Endothelial cell of umbilical vein (primary cell): ENCODE results near the gene PRF1. TPM values are rescaled to one million over a fixed set of nuclear protein-coding genes. Genes with fewer than 3 reads are reported as not detected.

Experiments
- BruUV-seq: library from RNA; stranded (reverse); fragments of 400-500 nt; replicated peaks from 2 replicates; lab custom pipeline; 2021; lab: Mats Ljungman, UMichigan
- CTCF ChIA-PET: fragments of 300-600, 350-600 bp; sonication (Branson Sonifier 250); formaldehyde crosslinking; loops from one replicate; lab custom pipeline; 2021; ENCODE audit warnings: antibody characterized with exemption, inconsistent platforms; lab: Charles Lee
- POLR2A ChIA-PET: fragments of 300-600, 350-600 bp; sonication (Branson Sonifier 250); formaldehyde crosslinking; loops from one replicate; lab custom pipeline; 2021; ENCODE audit warnings: antibody characterized with exemption, inconsistent platforms; lab: Charles Lee
- DNase-seq: peaks from one replicate; pipeline ENCODE4 v3.0.0-alpha.2; 2011; ENCODE audit warnings: low read depth, low spot score
- FAIRE-seq: peaks from 2 replicates; lab custom pipeline; 2011; peaks lifted over from hg19 to GRCh38; lab: Jason Lieb, UNC
- H2AFZ ChIP-seq: 2 replicates; pipeline ENCODE4 v1.6.0; 2012; ENCODE audit warnings: low read depth, low read length, control low read depth, inconsistent platforms
- H3K27ac ChIP-seq: 2 replicates; pipeline ENCODE4 v1.5.1; 2011; ENCODE audit warnings: low read depth, mild to moderate bottlenecking, control low read depth, low read length, moderate library complexity; ENCODE audit not compliant: insufficient read depth
- H3K27me3 ChIP-seq, 2 experiments: 2 replicates each; pipeline versions ENCODE4 v1.6.0 to v1.6.1; 2011; ENCODE audit warnings: low read length in 2 of 2, mixed read lengths in 1 of 2; ENCODE audit not compliant: control insufficient read depth in 2 of 2, insufficient read depth in 2 of 2
- H3K36me3 ChIP-seq, 2 experiments: 2 replicates in 1 of 2; 3 replicates in 1 of 2; pipeline ENCODE4 v1.5.1; 2011; ENCODE audit warnings: low read length in 2 of 2, mild to moderate bottlenecking in 1 of 2, moderate library complexity in 1 of 2; ENCODE audit not compliant: control insufficient read depth in 2 of 2, insufficient read depth in 2 of 2; ENCODE audit errors: extremely low read depth in 1 of 2
- H3K4me1 ChIP-seq: 3 replicates; pipeline ENCODE4 v1.5.1; 2011; ENCODE audit warnings: mild to moderate bottlenecking, low read length; ENCODE audit not compliant: control insufficient read depth, insufficient read depth; ENCODE audit errors: extremely low read depth
- H3K4me2 ChIP-seq: 2 replicates; pipeline ENCODE4 v1.6.1; 2011; ENCODE audit warnings: low read length, control low read depth, mixed read lengths; ENCODE audit not compliant: insufficient read depth
- H3K4me3 ChIP-seq, 3 experiments: fragments of 200-600 bp in 1 of 3; sonication (generic), shearing (Covaris generic) in 1 of 3; replicated peaks in 1 of 3; 2 replicates each; pipeline ENCODE4 v1.5.1; 2011 to 2016; ENCODE audit warnings: control low read depth in 3 of 3, low read length in 3 of 3, mild to moderate bottlenecking in 2 of 3, inconsistent platforms in 1 of 3, low read depth in 1 of 3, moderate library complexity in 1 of 3; ENCODE audit not compliant: insufficient read depth in 1 of 3
- H3K79me2 ChIP-seq: 2 replicates; pipeline ENCODE4 v1.6.0; 2012; ENCODE audit warnings: low read length, inconsistent platforms; ENCODE audit not compliant: control insufficient read depth, insufficient read depth
- H3K9ac ChIP-seq: replicated peaks from 2 replicates; pipeline ENCODE3; 2011; ENCODE audit warnings: low read length, control low read depth; ENCODE audit not compliant: insufficient read depth; ENCODE audit errors: extremely low read depth
- H3K9me1 ChIP-seq: replicated peaks from 3 replicates; pipeline ENCODE4 v1.6.0; 2011; ENCODE audit warnings: mild to moderate bottlenecking, low read length; ENCODE audit not compliant: control insufficient read depth, insufficient read depth; ENCODE audit errors: extremely low read depth
- H3K9me3 ChIP-seq: replicated peaks from 2 replicates; pipeline ENCODE4 v1.5.1; 2012; ENCODE audit warnings: low read length, inconsistent platforms; ENCODE audit not compliant: control insufficient read depth, insufficient read depth
- H4K20me1 ChIP-seq: replicated peaks from 2 replicates; pipeline ENCODE3; 2011; ENCODE audit warnings: mild to moderate bottlenecking, low read length; ENCODE audit not compliant: control insufficient read depth, insufficient read depth; ENCODE audit errors: extremely low read depth
- CTCF ChIP-seq, 2 donors: IDR thresholded peaks; 1 replicate in 1 of 2; 2 replicates in 1 of 2; pipeline ENCODE4 v1.5.1; 2011; ENCODE audit warnings: low read length in 2 of 2, mild to moderate bottlenecking in 2 of 2, moderate library complexity in 2 of 2, control low read depth in 1 of 2, inconsistent platforms in 1 of 2, low read depth in 1 of 2; ENCODE audit not compliant: insufficient read depth in 1 of 2; ENCODE audit errors: extremely low read depth in 1 of 2
- EZH2 ChIP-seq: IDR thresholded peaks from 2 replicates; pipeline ENCODE4 v1.6.1; 2012; ENCODE audit warnings: borderline replicate concordance, low read depth, mild to moderate bottlenecking, moderate library complexity, low read length, inconsistent platforms; ENCODE audit not compliant: severe bottlenecking
- FOS ChIP-seq: IDR thresholded peaks from 2 replicates; pipeline ENCODE4 v1.6.1; 2011; ENCODE audit warnings: mild to moderate bottlenecking, low read length, moderate library complexity, borderline replicate concordance; ENCODE audit not compliant: insufficient read depth
- GATA2 ChIP-seq: IDR thresholded peaks from 2 replicates; pipeline ENCODE4 v1.7.0; 2011; ENCODE audit warnings: low read depth, mild to moderate bottlenecking, moderate library complexity, mixed read lengths, low read length; ENCODE audit not compliant: insufficient read length, insufficient read depth
- POLR2A ChIP-seq: IDR thresholded peaks from 2 replicates; pipeline ENCODE4 v1.6.1; 2012; ENCODE audit warnings: low read depth, mild to moderate bottlenecking, control low read depth, low read length
- POLR2AphosphoS5 ChIP-seq: IDR thresholded peaks from 2 replicates; pipeline ENCODE4 v1.6.1; 2012; ENCODE audit warnings: low read depth, mild to moderate bottlenecking, control low read depth, low read length, moderate library complexity; ENCODE audit not compliant: insufficient read depth
- dilution Hi-C: fragments of 300-500 bp; cut with MboI; formaldehyde crosslinking; loops from one replicate; pipeline ENCODE4 v1.15.0; 2019; ENCODE audit warnings: low sequenced_read_pairs; ENCODE audit not compliant: extremely low pct_ligation_motif_present
- intact Hi-C: fragments of 100-400 bp; cut with micrococcal nuclease; formaldehyde crosslinking; loops from one replicate; pipeline ENCODE4 v1.10.0; 2022
- polyA plus RNA-seq, 4 experiments: library from polyadenylated mRNA; depleted of rRNA in 3 of 4; stranded (reverse) in 3 of 4; unstranded in 1 of 4; fragments of >200 nt; gene quantifications; 2 replicates each; pipeline versions ENCODE4 v1.2.1 to v1.2.3, GENCODE V29; 2011 to 2012; ENCODE audit warnings: missing spikeins in 1 of 4
- total RNA-seq: library from RNA; stranded (reverse); gene quantifications from 2 replicates; pipeline ENCODE4 v1.2.3, GENCODE V29; 2021

Gene PRF1
- total and polyA plus RNA-seq, 2 donors (not counting 3 experiments of a cell fraction or from before 2014, with no cell fraction given) = not detected

GRCh38 chr10:70607936-70608335, 5.4 kb upstream of the PRF1 start:
- H3K9me1 ChIP-seq = no peaks in the 10 kb centered on the region
- H3K9me3 ChIP-seq = no peaks in the 10 kb centered on the region
- no peaks in the 10 kb centered on the region for H4K20me1 ChIP-seq
- H3K36me3 ChIP-seq = no peaks in the 10 kb centered on the region
- no peak overlapping the region for H3K27ac ChIP-seq
- CTCF ChIA-PET = no interaction called here
- no peak for FAIRE-seq
- no peak overlapping the region for H2AFZ ChIP-seq
- intact Hi-C loops (no loop called here), dilution Hi-C loops (no loop called here)
- no peak for DNase-seq
- TF ChIP-seq CTCF (IDR thresholded peaks at IDR 0.05; ENCODE audit: extremely low read depth in 1 of 2, insufficient read depth in 1 of 2, low read depth in 1 of 2, low read length in 2 of 2) = no peak
- no peak for TF ChIP-seq POLR2AphosphoS5
- TF ChIP-seq GATA2 = no peak
- no peak for TF ChIP-seq POLR2A
- TF ChIP-seq EZH2 = no peak
- BruUV-seq = no TSS peak
- no peaks in the 10 kb centered on the region for H3K4me1 ChIP-seq
- no peak overlapping the region for H3K9ac ChIP-seq
- H3K27me3 ChIP-seq = peaks cover 0 to 4% of the 10 kb centered on the region in 2 experiments
- POLR2A ChIA-PET = no interaction called here
- H3K79me2 ChIP-seq = no peaks in the 10 kb centered on the region
- H3K4me2 ChIP-seq = no peak overlapping the region
- no peak overlapping the region for H3K4me3 ChIP-seq

GRCh38 chr10:70605161-70605560, 2.6 kb upstream of the PRF1 start:
- Histone ChIP-seq H3K9me3 (no peaks in the 10 kb centered on the region), H4K20me1 (no peaks in the 10 kb centered on the region), H3K4me2 (no peak overlapping the region), H3K9ac (no peak overlapping the region), H3K36me3 (no peaks in the 10 kb centered on the region), H3K27me3 (peaks cover 0 to 4% of the 10 kb centered on the region in 2 experiments), H3K9me1 (no peaks in the 10 kb centered on the region), H3K79me2 (no peaks in the 10 kb centered on the region), H3K27ac (no peak overlapping the region), H2AFZ (no peak overlapping the region), H3K4me3 (no peak overlapping the region), H3K4me1 (no peaks in the 10 kb centered on the region)
- DNase-seq = no peak
- intact Hi-C loops = no loop called here
- ChIA-PET POLR2A (no interaction called here), CTCF (no interaction called here)
- no peak for FAIRE-seq
- no TSS peak for BruUV-seq
- dilution Hi-C loops = no loop called here
- TF ChIP-seq POLR2AphosphoS5 (no peak), EZH2 (no peak), CTCF (IDR thresholded peaks at IDR 0.05; ENCODE audit: extremely low read depth in 1 of 2, insufficient read depth in 1 of 2, low read depth in 1 of 2, low read length in 2 of 2) (no peak), POLR2A (no peak), FOS (no peak), GATA2 (no peak)
